ENCODE measurements around the gene MCTP1.

- TF ChIP-seq EZH2 (IDR thresholded peaks at IDR 0.05; ENCODE audit: insufficient read depth, poor library complexity, severe bottlenecking) (no peak), EZH2phosphoT487 (IDR thresholded peaks at IDR 0.05; ENCODE audit: insufficient read depth, low read depth) (no peak)
These were observed 67.5 kb downstream of the MCTP1 start for GRCh38 chr5:95217351-95217750.

Data from GM23248 (cell line).